Vagina (tissue), 2 donors: ENCODE measurements around the gene MAST4.

Source experiments
- CTCF ChIP-seq, 3 experiments: fragments of 450-650 bp in 2 of 3; fragments of 200-600 bp in 1 of 3; sonication (generic) in 1 of 3; IDR thresholded peaks; one replicate each; pipeline ENCODE4 v1.5.1; 2017 to 2019; ENCODE audit warnings: antibody characterized with exemption in 3 of 3, mild to moderate bottlenecking in 2 of 3, moderate library complexity in 2 of 3
- POLR2AphosphoS5 ChIP-seq, 2 donors: sonication (generic); formaldehyde crosslinking; IDR thresholded peaks; one replicate each; pipeline ENCODE4 v1.9.0; 2017; ENCODE audit warnings: antibody characterized with exemption in 2 of 2, mild to moderate bottlenecking in 2 of 2, low read depth in 1 of 2; ENCODE audit not compliant: insufficient read depth in 1 of 2

- TF ChIP-seq CTCF (IDR thresholded peaks at IDR 0.05) (no peak), POLR2AphosphoS5 (IDR thresholded peaks at IDR 0.05; ENCODE audit: insufficient read depth in 1 of 2, low read depth in 1 of 2) (no peak)
These were observed 544.2 kb downstream of the MAST4 start for GRCh38 chr5:67140413-67140812.
